Astrocyte of the spinal cord (primary cell): ENCODE data around the gene CD1D.
A peak's percentile ranks its signal among the peaks of the same experiment; 100 is the strongest.

Source experiments
- DNase-seq: peaks from one replicate; pipeline ENCODE4 v3.0.0; 2011; ENCODE audit warnings: low read depth, low spot score
- H3K4me3 ChIP-seq: 2 replicates; pipeline ENCODE4 v1.5.1; 2011; ENCODE audit warnings: low read depth, mild to moderate bottlenecking, low read length, moderate library complexity
- in situ Hi-C: cut with HindIII; loops from 2 replicates; pipeline ENCODE4 v1.10.0; 2017; ENCODE audit warnings: low sequenced_read_pairs
- TF ChIP-seq, protein P1 (sequence below): IDR thresholded peaks from 2 replicates; pipeline ENCODE4 v1.5.1; 2012; ENCODE audit warnings: low read depth, mild to moderate bottlenecking, low read length, inconsistent platforms

The CD1D gene

DNA sequence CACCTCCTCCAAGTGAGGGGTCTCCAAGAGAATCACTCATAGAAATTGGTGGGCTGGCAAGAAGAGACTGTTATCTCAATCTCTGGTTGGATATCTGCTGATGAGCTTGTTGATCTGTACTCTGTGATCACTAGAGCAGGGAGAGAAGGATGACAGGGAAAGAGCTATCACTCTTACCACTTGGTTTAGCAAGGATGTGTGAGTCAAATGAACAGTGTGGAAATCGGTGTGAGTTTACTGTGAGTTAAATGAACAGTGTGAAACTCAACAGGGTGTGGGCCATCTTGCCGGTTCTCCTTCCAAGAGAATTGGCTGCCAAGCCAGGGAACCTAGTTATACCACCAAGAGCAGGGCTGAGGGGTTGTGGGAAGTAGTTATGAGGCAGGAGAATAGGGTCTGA lies 33.3 kb upstream of the CD1D start:
- no peak for DNase-seq
- TF ChIP-seq, protein P1, sequence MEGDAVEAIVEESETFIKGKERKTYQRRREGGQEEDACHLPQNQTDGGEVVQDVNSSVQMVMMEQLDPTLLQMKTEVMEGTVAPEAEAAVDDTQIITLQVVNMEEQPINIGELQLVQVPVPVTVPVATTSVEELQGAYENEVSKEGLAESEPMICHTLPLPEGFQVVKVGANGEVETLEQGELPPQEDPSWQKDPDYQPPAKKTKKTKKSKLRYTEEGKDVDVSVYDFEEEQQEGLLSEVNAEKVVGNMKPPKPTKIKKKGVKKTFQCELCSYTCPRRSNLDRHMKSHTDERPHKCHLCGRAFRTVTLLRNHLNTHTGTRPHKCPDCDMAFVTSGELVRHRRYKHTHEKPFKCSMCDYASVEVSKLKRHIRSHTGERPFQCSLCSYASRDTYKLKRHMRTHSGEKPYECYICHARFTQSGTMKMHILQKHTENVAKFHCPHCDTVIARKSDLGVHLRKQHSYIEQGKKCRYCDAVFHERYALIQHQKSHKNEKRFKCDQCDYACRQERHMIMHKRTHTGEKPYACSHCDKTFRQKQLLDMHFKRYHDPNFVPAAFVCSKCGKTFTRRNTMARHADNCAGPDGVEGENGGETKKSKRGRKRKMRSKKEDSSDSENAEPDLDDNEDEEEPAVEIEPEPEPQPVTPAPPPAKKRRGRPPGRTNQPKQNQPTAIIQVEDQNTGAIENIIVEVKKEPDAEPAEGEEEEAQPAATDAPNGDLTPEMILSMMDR, result no peak
- H3K4me3 ChIP-seq, result no peak overlapping the region
- in situ Hi-C loops, result no loop called here

DNA sequence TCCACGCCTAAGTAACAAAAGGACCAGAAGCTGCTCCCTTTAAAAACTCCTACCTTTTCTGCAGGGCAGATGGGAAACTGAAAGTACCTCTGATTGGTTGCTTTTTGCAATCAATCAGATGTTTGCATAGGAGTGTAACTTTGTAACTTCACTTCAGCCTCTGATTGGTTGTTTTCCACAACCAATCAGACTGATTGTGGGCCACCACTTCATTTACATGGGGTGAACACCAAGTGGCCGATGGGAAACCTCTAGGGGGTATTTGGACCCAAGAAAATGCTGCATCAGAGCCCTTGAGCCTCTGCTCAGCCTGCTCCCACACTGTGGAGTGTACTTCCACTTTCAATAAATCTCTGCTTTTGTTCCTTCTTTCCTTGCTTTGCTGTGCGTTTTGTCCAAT lies 32.8 kb upstream of the CD1D start:
- H3K4me3 ChIP-seq, result no peak overlapping the region
- in situ Hi-C loops, result no loop called here
- TF ChIP-seq, protein P1, result no peak
- DNase-seq, result no peak

DNA sequence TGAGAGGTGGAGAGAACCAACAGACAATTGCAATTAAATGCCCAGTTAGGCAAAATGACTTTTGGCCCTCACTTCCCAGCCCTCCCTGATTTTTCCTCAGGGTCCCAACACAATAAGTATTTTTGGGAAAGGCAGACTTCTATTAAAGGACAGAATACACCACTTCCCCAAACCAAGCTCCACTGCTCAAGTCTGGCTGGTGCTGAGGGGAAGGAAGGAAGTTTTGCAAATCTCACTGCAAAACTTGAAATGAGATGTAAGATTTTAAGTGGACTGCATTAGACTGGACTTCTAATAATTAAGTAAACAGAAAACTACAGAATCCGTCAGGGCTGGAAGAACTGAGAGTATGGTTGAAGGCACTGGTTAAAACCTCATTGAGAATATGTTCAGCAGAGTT lies 32.2 kb upstream of the CD1D start:
- no peak overlapping the region for H3K4me3 ChIP-seq
- in situ Hi-C loops, result no loop called here
- TF ChIP-seq, protein P1, result no peak
- DNase-seq, result no peak

DNA sequence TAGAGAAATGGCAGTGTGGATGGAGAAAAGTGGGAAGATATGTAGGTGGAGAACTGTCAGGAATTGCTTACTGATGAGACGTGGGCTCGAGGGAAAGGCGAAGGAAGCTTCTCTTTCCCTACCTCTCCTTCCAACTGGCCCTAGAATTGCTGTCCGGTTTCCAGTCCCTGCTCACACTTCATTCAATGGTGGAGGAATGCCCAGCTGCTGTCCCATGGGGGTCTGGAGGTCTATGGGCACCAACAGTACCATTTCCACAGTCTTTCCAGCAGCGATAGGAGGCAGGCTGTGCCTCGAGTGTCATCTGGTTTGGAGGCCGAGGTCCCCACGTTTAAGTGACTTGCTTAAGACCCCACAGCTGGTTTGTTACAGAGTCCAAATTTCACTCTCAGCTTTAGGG lies 31.5 kb upstream of the CD1D start:
- H3K4me3 ChIP-seq, result peak overlapping the region; percentile 33
- TF ChIP-seq, protein P1, result no peak
- no peak for DNase-seq
- in situ Hi-C loops, result no loop called here

DNA sequence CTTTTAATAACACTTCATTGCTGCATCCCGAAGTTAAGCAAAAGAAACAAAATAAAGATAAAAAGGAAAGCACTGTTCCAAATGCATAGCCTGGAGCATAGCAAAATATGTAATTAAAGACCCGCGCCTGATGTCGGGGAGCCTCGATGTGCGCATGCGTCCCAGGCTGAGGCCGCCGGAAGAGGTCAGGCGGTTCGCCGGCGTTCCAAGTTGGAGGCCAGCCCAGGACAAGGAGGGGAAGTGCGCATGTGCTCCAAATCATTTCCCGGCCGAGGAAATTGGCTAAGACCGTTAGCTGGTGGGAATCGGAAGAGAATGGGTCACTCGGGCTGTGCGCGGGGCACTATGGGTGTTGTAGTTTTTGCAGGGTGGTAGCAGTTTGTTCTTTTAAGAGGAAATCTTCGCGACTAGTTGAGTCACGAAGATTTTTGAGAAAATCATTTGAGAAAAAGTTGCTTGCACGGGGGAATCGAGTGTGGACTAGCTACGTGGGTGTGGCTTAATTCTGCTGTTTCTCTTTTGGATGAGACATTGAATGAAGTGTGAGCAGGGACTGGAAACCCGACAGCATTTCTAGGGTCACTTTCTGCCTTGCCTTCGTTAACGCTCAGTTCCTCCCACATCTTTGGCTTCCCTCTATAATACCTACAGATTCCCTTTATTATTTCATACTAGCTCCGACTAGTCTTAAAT lies 31.0 kb upstream of the CD1D start:
- TF ChIP-seq, protein P1, result no peak
- DNase-seq, result peak; percentile 96
- in situ Hi-C loops, result no loop called here
- peak overlapping the region; percentile 33 for H3K4me3 ChIP-seq

DNA sequence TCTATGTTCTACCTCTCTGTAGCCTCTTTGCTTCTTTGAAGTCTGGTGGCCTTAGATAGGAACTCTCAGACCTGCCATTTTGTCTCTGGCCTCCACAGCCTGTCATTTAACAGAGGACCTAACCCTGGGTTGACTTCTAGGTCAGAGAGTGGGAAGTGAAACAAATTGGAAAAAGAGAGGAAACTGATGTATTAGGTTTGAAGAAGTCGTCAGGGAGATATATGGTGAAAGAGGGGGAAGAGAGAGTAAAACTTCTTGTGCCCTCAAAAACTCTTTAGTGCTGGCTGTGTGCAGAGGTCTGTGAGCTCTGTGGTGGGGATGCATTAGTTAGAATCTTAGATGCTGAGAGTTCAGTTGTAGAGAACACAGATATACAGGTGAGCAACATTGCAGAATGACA lies 30.2 kb upstream of the CD1D start:
- no peak overlapping the region for H3K4me3 ChIP-seq
- in situ Hi-C loops, result no loop called here
- DNase-seq, result no peak
- TF ChIP-seq, protein P1, result no peak
